Measurements from ENCODE around the gene CADPS2.

DNA sequence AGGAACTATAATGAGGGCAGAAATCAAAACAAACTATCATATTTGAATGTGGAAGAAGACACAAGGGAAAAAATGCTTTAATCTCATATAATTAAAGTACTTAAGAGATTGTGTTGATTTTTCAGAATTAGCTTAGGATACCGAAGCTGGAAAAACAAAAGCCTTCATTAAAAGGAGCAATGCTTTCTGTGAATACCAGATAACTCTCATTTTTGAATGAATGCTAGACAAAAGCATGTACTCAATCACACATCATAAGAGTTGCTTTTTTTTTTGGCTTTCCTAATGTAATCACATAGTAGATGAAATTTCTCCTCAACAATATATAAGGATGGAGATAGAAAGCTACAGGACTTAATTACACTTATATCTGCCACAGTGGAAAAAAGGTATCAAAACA, 43.3 kb downstream of the CADPS2 start:
- TF ChIP-seq RB1 (IDR thresholded peaks at IDR 0.05; ENCODE audit: borderline replicate concordance) (no peak), POLR2A (IDR thresholded peaks at IDR 0.05; ENCODE audit: low read depth, low read length) (no peak), DPF2 (IDR thresholded peaks at IDR 0.05) (no peak), ETV6 (conservative IDR thresholded peaks at IDR 0.05 in 1 of 2, IDR thresholded peaks at IDR 0.05 in 1 of 2; ENCODE audit: borderline replicate concordance in 1 of 2, low read depth in 1 of 2) (no peak), JUND (IDR thresholded peaks at IDR 0.05; ENCODE audit: low read depth, low read length) (no peak), EGR1 (IDR thresholded peaks at IDR 0.05; ENCODE audit: borderline replicate concordance in 1 of 2, low read depth in 2 of 2, low read length in 2 of 2) (no peak), EP300 (IDR thresholded peaks at IDR 0.05; ENCODE audit: borderline replicate concordance in 1 of 2, control insufficient read depth in 1 of 2, low read depth in 2 of 2, low read length in 2 of 2) (no peak), CTCF (IDR thresholded peaks at IDR 0.05 in 2 of 3, conservative IDR thresholded peaks at IDR 0.05 in 1 of 3; ENCODE audit: control insufficient read depth in 2 of 3, extremely low read depth in 1 of 3, insufficient read depth in 1 of 3, low read depth in 3 of 3, low read length in 3 of 3) (no peak), MYC (IDR thresholded peaks at IDR 0.05; ENCODE audit: insufficient read depth, insufficient read length, insufficient replicate concordance, low read length, severe bottlenecking) (no peak), EZH2 (IDR thresholded peaks at IDR 0.05; ENCODE audit: borderline replicate concordance, control insufficient read depth, low read depth, low read length) (no peak), HDGF (IDR thresholded peaks at IDR 0.05) (no peak)
